GM19467 (cell line): Measurements from ENCODE around the gene TM9SF2.

Experiments used
- ATAC-seq: cut with Tn5 transposase; IDR thresholded peaks from one replicate; pipeline ENCODE4 v1.9.1; 2021; ENCODE audit warnings: mild to moderate bottlenecking, moderate library complexity; ENCODE audit not compliant: unreplicated experiment

The TM9SF2 gene

DNA sequence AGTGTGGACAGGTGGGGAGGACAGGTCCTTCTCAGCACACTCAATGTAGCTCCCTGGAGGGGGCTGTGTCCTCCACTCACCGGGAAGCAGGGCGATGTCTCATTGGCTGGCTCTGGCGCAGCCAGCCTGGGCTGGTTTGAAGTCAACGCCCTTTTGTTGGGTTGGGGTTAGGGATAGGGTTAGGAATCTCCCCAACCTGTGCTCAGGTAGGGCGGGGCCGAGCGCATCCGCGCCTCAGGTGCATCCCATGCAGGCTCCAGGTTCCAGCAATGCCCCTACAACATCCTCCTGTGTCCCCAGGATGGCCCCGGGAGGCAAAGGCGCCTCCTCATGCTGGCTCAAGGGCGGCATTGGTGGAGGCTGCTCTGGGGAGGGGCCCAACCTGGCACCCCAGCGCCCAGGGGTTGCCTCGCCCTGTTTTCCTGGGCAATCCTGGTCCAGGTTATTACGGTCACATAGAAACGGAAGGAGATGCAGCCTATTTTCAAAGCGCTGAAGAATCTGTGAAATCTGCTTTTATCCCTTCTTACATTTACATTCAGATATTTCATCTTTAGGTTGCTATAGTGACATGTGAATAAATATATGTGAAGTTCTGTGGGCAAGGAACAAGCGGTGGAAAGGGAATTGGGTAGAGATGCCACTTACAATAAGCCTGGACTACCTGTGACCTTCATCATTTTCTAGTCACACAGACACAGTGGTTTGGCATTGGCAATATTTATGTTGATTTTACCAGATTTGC lies 74.3 kb downstream of the TM9SF2 start:
- ATAC-seq: no peak

DNA sequence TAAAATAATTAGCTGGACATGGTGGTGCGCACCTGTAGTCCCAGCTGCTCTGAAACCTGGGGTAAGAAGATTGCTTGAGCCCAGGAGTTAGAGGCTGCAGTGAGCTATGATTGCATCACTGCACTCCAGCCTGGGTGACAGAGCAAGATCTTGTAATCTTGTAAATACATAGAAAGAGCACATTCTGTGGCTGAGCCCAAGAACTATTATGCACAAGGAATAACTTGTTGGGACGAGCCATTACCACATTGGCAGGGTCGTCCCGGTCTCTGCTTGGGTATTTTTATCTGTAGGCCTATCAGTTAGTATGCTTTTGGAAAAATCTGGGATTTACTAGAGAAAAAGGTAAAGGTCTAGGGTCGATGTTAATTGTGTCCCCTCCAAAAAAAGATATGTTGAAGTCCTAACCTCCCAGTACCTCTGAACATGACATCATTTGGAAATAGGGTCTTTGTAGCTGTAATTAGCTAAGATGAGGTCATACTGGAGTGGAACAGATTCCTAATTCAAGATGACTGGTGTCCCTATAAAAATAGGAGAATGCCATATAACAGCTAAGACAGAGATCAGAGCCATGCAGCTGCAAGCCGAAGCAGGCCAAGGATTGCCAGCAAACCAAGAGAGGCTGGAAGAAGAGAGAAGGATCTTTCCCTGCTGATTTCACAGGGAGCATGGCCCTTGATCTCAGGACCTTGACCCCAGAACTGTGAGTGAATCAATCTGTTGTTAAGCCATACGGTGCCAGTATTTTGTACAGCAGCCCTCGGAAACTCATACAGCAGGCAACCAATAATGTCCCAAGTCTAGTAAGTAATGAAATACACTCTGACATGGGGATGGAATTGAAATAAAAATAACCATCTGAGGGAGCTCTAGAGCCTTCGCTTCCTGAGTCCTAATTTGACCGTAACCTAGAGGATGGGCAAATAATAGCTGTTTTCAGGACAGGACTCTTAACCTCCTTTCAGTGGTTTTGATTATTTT lies 77.0 kb downstream of the TM9SF2 start:
- no peak for ATAC-seq

DNA sequence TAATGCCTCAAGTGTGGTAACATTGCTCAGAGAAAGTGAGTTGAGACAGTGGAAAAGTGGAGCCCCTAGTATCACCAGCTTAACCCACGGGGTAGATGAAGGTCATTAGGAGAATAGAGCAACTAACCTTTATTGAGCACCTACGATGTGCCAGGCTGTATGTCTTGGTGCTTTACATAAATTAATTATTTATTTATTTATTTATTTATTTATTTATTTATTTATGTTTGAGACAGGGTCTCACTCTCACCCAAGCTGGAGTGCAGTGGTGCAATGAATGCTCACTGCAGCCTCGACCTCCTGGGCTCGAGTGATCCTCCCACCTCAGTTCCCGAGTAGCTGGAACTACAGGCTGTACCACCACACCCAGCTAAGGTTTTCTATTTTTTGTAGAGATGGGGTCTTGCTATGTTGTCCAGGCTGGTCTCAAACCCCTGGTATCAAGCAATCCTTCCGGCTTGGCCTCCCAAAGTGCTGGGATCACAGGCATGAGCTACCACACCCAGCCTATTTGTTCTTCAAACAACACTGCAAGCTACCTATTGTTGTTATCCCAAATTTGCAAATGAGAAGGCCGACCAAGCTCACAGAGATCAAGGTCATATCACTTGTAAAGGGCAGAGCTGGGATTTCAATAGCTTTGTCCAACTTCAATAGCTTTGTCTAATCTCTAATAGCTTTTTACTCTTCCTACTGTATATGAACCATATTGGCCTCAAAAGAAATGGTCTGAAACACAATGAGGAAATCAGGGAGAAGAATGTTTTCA lies 79.4 kb downstream of the TM9SF2 start:
- no peak for ATAC-seq

DNA sequence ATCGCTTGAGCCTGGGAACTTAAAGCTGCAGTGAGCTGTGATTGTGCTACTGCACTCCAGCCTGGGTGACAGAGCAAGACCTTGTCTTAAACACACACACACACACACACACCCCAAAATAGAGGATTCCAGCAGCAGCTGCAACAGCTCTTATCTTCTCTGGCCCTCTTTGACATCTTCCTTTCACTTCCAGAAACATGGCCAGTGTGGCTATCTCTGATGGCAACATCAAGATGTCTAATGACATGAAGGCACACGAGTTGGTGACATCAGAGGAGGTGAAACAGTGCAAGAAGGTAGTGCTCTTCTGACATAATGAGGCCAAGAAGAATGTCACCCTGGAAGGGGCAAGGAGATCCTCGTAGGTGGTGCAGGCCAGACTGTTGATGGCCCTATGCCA lies 81.2 kb downstream of the TM9SF2 start:
- no peak for ATAC-seq

DNA sequence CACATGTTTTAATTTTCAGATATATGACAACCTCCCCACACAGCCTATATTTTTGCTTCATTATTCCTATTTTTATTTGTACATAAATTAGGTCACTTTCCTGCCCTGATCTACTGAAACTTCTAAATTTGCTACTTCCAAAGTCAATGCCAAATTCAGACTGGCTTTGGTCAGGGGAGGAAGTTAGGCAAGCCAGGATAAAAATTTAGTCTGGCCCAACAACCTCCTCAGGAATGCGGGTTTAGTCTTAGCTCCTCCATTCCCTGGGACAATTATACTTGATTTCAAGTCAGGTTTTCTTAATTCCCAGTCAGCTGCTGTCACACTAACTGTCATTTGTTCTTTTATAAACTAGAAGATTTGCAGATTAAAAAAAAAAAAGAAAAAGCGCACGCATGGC lies 84.3 kb downstream of the TM9SF2 start:
- no peak for ATAC-seq

DNA sequence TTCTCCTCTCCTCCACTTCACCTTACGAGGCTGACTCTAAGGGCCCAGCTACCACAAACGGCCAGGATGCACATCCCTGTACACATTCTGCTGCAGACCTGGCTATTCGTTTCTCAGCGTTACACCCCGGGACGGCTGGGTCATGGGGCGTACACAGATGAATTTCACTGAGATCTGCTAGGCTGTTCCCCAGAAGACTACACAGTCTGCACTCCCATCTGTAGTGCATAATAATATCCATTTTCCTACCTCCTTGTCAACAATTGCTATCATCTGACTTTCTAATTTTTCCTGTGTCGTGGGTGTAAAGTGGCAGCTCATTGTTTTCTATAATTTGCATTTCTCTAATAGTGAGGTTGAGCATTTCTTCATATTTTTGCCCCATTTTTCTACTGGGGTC lies 85.7 kb downstream of the TM9SF2 start:
- ATAC-seq: no peak

DNA sequence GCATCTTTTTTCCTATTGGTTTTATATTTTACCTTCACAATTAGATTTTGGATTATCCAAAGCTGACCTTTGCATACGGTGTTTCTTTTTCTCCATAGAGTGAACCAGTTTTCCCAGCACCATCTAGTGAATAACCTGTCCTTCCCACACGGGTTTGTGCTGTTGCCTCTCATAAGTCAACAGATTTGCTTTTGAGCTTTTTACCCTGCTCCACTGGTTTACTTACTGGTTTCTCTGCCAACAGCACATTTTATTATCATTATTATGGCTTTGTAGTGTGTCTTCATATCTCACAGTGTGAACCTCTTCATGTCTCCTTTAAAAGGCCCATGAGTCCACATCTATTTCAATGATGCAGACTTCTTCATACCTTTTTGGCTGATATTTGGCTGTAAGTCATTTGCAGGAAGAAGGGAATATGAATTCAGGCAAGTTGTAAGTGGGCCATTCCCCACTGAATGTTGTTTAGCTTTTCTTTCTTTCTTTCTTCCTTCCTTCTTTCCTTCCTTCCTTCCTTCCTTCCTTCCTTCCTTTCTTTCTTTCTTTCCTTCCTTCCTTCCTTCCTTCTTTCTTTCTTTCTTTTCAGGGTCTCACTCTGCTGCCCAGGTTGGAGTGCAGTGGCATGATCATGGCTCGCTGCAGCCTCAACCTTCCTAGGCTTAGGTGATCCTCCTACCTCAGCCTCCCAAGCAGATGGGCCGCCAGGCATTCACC lies 86.8 kb downstream of the TM9SF2 start:
- ATAC-seq: no peak

DNA sequence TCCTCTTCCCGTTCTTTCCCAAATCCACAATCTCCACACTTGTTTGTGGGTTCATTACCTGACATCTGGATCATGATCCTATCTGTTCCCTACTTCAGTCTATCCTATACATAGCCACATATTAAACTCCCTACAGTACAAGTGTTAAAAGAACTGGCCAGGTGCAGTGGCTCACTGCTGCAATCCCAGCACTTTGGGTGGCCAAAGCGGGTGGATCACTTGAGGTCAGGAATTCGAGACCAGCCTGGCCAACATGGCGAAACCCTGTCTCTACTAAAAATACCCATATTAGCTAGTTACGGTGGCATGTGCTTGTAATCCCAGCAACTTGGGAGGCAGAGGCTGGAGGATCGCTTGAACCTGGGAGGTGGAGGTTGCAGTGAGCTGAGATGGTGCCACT lies 88.3 kb downstream of the TM9SF2 start:
- ATAC-seq: no peak

DNA sequence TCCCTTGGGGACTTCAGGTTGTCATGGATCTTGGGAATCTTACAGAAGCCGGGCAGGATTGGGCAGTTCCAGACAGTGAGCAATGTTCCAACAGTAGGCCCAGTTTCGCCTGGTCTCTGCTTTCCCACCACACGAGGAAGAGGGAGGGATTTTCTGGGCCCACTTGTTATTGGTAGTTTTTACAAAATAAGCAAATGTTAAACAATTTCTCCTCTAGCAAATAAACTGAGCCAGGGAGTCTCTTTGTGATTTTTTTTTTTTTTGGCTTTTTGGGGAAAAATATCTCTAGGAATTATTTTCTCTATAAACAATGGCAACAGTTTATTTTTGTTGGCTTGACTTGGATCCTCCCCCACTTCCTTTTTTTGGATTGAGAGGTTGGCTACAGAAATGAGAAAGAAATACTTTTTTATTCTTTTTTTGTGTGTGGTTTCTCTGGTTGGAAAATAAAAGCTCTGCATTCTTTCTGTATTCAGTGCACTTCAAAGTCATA lies 89.3 kb downstream of the TM9SF2 start:
- ATAC-seq: no peak

DNA sequence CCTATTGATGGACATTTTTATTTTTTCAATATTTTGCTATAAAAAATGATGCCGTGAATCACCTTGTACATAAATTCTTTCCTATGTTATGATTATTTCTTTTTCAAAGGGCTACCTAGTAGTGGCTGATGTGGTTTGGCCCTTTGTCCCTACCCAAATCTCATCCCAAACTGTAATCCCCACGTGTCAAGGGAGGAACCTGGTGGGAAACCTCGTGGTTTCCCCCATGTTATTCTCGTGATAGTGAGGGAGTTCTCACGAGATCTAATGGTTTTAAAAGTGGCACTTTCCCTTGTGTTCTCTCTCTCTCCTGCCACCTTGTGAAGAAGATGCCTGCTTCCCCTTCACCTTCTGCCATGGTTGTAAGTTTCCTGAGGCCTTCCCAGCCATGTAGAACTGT lies 94.9 kb downstream of the TM9SF2 start:
- ATAC-seq: no peak

DNA sequence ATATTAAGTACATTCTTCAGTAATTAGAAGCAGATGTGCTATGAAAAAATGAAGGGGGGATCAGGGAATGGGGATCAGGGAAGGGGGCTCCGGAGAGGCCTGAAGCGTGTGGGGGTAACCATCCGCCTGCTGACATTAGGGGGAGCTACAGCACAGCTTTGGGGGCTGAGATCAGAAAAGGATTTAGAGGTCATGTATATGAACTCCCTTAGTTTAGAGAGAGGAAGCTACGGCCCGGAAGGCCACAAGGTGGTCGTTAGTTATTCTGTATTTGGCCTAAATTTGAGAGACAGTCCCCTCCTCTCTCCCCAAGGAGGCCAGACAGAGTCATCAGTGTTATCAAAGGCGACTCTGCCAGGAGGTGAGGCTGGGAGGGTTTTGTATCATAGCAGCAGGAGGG lies 99.0 kb downstream of the TM9SF2 start:
- ATAC-seq: no peak

DNA sequence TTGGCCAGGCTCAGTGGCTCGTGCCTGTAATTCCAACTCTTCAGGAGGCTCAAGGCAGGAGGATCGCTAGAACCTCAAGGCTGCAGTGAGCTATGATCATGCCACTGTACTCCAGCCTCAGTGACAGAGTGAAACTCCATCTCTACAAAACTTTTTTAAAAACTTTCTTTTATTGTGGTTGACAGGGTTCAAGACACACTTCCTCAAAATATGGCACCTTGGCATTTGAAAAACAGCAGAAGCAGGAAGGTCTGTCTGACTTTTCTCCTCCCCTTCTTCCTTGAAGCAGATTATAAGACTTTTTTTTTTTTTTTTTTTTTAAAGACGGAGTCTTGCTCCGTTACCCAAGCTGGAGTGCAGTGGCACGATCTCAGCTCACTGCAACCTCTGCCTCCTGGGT lies 100.3 kb downstream of the TM9SF2 start:
- no peak for ATAC-seq

DNA sequence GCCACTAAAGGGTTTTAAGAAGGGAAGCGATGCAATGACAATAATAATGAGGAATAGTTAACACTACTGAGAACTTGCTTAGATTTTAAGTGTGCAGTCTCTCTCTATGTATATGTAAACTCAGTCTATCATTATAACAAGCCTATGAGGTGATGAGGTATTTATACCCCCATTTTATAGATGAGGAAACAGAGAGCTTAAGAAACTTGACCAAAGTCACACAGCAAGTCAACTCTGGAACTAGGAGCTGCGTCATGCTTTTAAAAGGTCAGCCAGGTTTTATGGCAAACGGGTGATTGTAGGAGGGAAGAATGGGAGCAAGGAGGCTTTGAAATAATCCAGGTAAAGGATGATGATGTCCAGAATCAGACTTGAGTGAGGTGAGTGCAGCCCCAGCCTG lies 103.4 kb downstream of the TM9SF2 start:
- no peak for ATAC-seq

DNA sequence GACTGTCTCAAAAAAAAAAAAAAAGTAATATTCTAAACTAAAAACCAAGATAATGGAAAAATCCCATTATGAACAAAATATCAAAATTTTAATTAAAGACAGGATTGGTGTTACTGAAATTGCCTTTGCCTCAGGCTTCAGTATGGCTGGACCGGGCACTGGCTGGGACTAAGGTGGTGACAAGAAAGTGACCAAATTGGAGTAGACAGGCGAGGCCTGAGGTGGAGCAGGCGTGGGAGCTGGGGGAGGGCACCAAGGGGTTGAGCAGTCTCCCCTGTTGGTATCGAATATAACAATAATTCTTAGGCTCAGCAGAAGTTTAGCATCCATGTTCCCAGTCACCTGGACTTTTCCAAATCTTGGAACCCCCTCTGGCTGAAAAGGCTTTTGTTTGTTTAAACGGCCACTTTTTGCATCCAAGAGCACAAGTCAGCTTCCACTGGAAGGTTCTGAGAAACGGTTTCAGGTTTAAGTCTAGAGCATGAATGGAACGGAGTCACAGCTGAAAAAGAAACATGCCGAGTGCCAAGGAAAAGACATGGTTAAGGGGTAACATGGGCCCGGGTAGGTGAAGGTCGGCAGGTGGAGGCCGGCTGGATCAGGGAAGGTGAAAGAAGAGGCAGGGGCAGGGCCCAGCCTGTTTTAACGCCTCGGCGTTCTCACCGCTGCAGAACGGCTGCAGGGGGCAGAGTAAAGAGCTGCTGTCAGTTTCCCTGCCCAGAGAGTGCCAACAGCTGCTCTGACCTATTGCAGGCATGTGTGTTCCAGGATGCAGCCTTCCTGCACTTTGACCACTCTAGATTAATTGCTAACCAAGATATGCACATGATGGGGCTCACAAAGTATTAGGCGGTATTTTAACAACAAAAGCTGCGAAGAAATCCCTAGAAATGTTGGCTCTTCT lies 104.4 kb downstream of the TM9SF2 start:
- peak; percentile 60 for ATAC-seq

DNA sequence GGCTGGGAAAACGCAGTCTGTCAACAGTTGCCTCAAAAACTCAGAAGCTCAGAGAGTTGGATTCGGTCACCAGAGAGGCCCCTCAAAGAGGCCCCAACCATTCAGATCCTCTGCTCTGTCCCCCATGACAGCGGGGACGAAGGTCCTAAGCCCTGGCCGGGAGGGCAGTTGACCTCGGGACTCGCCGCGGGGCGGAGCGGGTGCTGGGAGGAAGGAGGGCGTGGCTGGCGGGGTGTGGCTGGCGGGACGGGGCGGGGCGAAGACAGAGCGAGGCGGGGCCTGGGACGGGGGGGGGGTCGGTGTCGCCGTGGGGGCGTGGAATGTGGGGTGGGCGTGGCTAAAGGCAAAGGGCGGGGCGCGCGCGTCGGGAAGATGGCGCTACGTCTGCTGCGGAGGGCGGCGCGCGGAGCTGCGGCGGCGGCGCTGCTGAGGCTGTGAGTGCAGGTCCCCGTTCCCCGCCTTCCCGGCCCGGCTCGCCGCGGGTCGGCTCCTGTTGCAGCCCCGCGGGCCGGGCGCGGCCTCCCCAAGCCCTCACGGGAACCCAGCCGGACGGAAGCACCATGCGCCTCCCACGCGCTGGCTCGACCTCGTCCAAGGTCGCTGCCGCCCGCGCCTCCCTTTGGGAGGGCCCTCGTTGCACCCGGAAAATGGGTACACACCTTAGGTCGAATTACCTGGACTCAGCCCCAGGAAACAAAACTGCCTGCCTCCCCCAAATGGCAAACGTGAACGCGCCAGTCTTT lies 105.2 kb downstream of the TM9SF2 start, which contains the start of gene CLYBL:
Gene CLYBL, plus strand, starts transcription at position 367 of the 743 bp plus-strand sequence.
- peak; percentile 78 for ATAC-seq

DNA sequence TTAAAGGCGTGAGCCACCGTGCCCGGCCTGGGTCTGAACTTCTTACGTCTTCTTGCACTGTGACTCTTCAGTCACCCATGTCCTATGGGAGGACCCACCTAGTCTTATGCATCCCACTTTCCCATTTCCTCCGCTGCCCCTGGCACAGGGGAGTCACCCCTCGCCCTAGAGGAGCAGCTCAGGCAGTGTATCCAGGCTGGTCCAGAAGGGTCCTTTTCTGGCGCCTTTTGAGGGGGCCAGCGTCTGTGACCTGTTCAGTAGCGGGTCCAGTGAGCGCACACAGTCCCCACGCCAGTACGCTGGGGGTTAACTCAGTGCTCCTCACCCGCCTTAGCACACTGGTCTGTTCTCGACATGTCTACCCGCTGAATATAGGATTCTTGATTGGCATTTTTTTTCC lies 107.1 kb downstream of the TM9SF2 start:
- ATAC-seq: no peak

DNA sequence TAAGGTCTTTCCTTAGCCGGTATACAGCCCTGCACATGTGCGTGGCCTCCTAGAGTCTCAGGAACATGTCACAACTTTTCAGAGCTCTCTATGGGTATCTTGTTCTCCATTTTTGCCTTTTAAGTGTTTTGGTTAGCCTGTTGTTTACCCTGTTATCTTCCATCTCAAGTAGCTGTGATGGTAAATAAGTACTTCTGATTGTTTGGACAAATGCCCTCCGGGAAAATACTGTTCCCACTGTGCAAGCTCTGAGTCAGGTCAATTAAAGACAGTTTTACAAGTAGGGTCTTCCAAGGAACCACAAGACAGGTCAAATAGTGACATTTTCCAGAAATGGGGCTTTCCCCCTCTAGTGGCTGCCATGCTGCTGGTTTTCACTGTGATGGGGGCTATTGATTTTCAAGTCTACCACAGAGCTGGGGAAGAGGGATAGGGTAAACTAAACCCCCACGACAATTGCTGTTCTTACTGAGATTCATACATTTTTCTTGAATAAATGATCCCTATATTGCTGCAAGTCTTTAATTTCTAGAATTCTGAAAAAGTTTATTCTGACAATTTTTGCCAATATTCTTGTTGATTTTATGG lies 109.5 kb downstream of the TM9SF2 start:
- ATAC-seq: no peak
